ENCODE measurements around the gene THRB.

THRB gene

DNA sequence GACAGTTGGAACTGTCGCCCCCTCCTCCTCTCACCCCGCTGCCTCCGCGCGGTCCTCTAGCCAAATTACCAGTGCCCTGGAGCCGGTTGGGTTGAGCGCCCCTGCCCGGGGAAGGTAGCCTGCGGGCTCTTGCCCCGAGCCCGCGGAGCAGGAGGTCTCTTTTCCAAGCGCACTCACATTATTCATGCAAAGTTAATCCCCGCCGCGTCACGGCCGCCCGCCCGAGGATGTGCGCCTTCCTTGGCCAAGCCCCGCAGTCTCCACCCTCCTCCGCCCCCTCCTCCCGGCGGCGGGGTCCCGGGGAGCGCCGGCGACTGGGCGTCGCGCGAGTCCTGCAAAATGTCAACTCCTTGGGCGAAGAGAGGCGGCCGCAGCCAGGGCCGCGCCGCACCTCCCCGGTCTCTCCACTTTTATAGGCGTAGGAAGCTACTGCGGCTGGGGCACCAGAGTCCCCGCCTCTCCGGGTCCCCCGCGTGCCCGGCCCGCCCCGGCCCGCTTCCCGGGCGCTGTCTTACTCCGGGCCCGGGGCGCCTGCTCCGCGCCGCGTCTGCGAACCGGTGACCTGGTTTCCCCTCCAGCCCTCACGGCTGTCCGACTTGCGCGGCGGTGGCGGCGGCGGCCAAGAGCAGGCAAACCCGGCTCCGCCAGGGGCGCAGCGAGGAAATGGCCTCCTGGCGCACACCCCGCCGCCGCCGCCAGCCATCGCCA, at the start of gene THRB:
Gene THRB, minus strand, starts transcription at position 233 of the 708 bp plus-strand sequence.
- Mint-ChIP-seq H3K36me3 (ENCODE audit: low read depth) (no peaks in the 10 kb centered on the region), H3K27me3 (ENCODE audit: low read depth) (peaks cover 46% of the 10 kb centered on the region), H3K9me3 (no peaks in the 10 kb centered on the region), H3K4me1 (ENCODE audit: low read depth) (no peaks in the 10 kb centered on the region), H3K4me3 (no peak within 1 kb of the TSS), H3K27ac (no peak within 1 kb of the TSS)
- no peak for DNase-seq (ENCODE audit: low spot score)

DNA sequence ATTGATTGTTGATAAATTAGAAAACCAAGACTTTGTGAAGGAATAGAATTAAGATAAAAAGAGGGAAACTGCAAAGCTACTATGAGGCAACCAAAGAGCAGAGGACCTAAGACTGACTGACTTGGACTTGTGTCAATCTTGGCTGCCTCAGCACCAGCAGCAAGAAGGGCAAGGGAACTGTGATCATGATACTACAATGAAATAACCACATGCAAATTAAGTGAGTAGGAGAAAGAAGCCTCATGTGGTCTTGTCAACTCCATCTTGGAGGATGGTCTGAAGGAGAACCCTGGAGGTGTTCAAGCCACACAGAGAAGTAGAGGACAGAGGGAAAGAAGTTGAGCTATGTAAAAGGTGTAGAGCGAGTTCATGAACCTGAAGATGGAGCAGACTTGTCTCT, 47.3 kb upstream of the THRB start:
- Mint-ChIP-seq H3K4me3 (no peak overlapping the region), H3K27me3 (ENCODE audit: low read depth) (no peaks in the 10 kb centered on the region), H3K9me3 (no peaks in the 10 kb centered on the region), H3K27ac (no peak overlapping the region), H3K4me1 (ENCODE audit: low read depth) (no peaks in the 10 kb centered on the region), H3K36me3 (ENCODE audit: low read depth) (no peaks in the 10 kb centered on the region)
- DNase-seq (ENCODE audit: low spot score): no peak

DNA sequence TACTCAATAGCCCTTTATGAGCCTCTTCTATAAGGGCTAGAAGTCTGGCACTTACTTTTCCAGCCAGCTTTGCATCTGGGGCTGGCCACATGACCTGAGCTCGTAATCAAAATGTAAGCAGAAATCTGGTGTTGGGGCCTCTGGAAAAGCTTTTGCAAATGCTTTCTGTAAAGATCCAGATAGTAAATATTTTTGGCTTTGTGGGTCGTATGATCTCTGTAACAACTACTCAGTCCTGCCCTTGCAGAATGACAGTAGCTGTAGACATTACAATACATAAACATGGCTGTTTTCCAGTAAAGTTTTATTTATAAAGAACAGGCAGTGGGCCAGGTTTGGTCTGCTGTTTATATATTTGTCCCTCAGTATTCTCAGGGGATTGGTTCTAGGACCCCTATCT, 46.2 kb upstream of the THRB start:
- Mint-ChIP-seq H3K9me3 (no peaks in the 10 kb centered on the region), H3K27ac (no peak overlapping the region), H3K4me3 (no peak overlapping the region), H3K4me1 (ENCODE audit: low read depth) (no peaks in the 10 kb centered on the region), H3K36me3 (ENCODE audit: low read depth) (no peaks in the 10 kb centered on the region), H3K27me3 (ENCODE audit: low read depth) (no peaks in the 10 kb centered on the region)
- no peak for DNase-seq (ENCODE audit: low spot score)

DNA sequence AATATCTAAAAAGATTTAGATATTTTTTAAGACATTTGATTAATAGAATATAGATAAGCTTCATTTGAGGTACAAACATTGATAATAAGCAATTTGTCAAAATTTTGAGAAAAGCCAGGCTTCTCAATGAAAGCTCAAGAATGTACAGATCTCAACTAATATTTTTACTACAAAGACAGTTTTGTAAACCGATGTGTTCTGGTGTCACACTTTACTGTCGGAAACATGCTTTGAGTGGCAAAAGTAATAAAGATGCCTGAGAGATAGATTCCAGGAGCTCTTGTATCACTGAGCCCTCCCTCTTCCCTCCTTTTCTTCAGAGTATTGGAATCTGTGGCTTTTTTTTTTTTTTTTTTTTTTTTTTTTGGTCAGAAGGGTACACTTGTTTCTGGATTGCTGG, 45.0 kb upstream of the THRB start:
- H3K4me1 Mint-ChIP-seq (ENCODE audit: low read depth): no peaks in the 10 kb centered on the region
- H3K27me3 Mint-ChIP-seq (ENCODE audit: low read depth): no peaks in the 10 kb centered on the region
- no peak overlapping the region for H3K4me3 Mint-ChIP-seq
- no peak for DNase-seq (ENCODE audit: low spot score)
- H3K9me3 Mint-ChIP-seq: no peaks in the 10 kb centered on the region
- no peaks in the 10 kb centered on the region for H3K36me3 Mint-ChIP-seq (ENCODE audit: low read depth)
- no peak overlapping the region for H3K27ac Mint-ChIP-seq

DNA sequence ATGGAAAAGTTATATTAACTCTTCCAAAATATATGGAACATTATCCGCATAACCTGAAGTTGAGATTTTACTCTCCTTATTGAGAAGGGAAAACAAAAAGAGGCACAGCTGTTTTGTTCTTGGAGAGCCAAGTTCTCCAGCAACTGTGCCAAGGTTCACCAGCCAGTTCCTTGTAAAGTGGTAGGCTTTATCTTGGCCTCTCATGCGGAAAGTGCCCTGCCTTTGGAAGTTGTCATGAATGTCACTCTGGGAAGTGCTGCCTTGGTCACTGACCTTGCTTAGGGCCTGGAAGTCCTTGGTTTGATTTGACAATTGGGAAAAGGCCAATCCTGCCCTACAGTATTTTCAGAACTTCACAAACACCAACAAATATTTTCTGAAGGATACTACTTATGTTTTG, 44.2 kb upstream of the THRB start:
- Mint-ChIP-seq H3K9me3 (no peaks in the 10 kb centered on the region), H3K4me3 (no peak overlapping the region), H3K27me3 (ENCODE audit: low read depth) (no peaks in the 10 kb centered on the region), H3K36me3 (ENCODE audit: low read depth) (no peaks in the 10 kb centered on the region), H3K4me1 (ENCODE audit: low read depth) (no peaks in the 10 kb centered on the region), H3K27ac (no peak overlapping the region)
- DNase-seq (ENCODE audit: low spot score): no peak

GRCh38 chr3:24533561-24534193, 39.0 kb upstream of the THRB start:
- Mint-ChIP-seq H3K27me3 (ENCODE audit: low read depth) (no peaks in the 10 kb centered on the region), H3K36me3 (ENCODE audit: low read depth) (no peaks in the 10 kb centered on the region), H3K4me3 (no peak overlapping the region), H3K27ac (no peak overlapping the region), H3K4me1 (ENCODE audit: low read depth) (no peaks in the 10 kb centered on the region), H3K9me3 (no peaks in the 10 kb centered on the region)
- no peak for DNase-seq (ENCODE audit: low spot score)

- Mint-ChIP-seq H3K27me3 (ENCODE audit: low read depth) (peaks cover 3% of the 10 kb centered on the region), H3K36me3 (ENCODE audit: low read depth) (no peaks in the 10 kb centered on the region), H3K27ac (no peak overlapping the region), H3K4me1 (ENCODE audit: low read depth) (no peaks in the 10 kb centered on the region), H3K9me3 (no peaks in the 10 kb centered on the region), H3K4me3 (no peak overlapping the region)
- no peak for DNase-seq (ENCODE audit: low spot score)
Observed at GRCh38 chr3:24530471-24530870, 35.8 kb upstream of the THRB start.

GRCh38 chr3:24529210-24529609, 34.6 kb upstream of the THRB start:
- H3K4me3 Mint-ChIP-seq: no peak overlapping the region
- no peaks in the 10 kb centered on the region for H3K9me3 Mint-ChIP-seq
- H3K4me1 Mint-ChIP-seq (ENCODE audit: low read depth): no peaks in the 10 kb centered on the region
- H3K36me3 Mint-ChIP-seq (ENCODE audit: low read depth): no peaks in the 10 kb centered on the region
- H3K27ac Mint-ChIP-seq: no peak overlapping the region
- DNase-seq (ENCODE audit: low spot score): no peak
- H3K27me3 Mint-ChIP-seq (ENCODE audit: low read depth): peaks cover 3% of the 10 kb centered on the region

GRCh38 chr3:24526640-24527212, 32.1 kb upstream of the THRB start:
- Mint-ChIP-seq H3K9me3 (no peaks in the 10 kb centered on the region), H3K4me1 (ENCODE audit: low read depth) (no peaks in the 10 kb centered on the region), H3K36me3 (ENCODE audit: low read depth) (no peaks in the 10 kb centered on the region), H3K27ac (no peak overlapping the region), H3K4me3 (no peak overlapping the region), H3K27me3 (ENCODE audit: low read depth) (peaks cover 22% of the 10 kb centered on the region)
- no peak for DNase-seq (ENCODE audit: low spot score)

- Mint-ChIP-seq H3K27ac (no peak overlapping the region), H3K9me3 (no peaks in the 10 kb centered on the region), H3K4me3 (no peak overlapping the region), H3K27me3 (ENCODE audit: low read depth) (peaks cover 29% of the 10 kb centered on the region), H3K36me3 (ENCODE audit: low read depth) (no peaks in the 10 kb centered on the region), H3K4me1 (ENCODE audit: low read depth) (no peaks in the 10 kb centered on the region)
- DNase-seq (ENCODE audit: low spot score): no peak
Observed at GRCh38 chr3:24525557-24525956, 30.9 kb upstream of the THRB start.

DNA sequence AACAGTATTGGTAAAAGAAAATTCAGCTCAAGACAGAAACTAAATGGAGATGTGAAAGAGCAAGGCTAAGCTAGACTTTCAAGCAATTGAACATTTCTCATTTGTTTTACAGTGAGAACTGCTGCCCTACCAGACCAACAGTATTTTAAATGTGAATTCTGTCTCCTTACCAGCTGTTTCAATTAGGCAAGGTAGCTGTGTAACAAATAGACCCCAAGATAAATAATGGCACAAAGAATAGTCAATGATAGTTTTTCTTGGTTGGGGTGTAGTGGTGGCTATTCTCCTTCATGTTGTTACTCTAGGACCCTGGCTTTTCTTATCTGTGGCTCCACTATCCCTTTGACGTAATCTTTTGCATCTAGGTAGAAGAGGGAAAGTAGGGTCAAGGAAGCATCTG, 30.4 kb upstream of the THRB start:
- Mint-ChIP-seq H3K4me1 (ENCODE audit: low read depth) (no peaks in the 10 kb centered on the region), H3K27me3 (ENCODE audit: low read depth) (peaks cover 34% of the 10 kb centered on the region), H3K4me3 (no peak overlapping the region), H3K36me3 (ENCODE audit: low read depth) (no peaks in the 10 kb centered on the region), H3K27ac (no peak overlapping the region), H3K9me3 (no peaks in the 10 kb centered on the region)
- DNase-seq (ENCODE audit: low spot score): no peak

DNA sequence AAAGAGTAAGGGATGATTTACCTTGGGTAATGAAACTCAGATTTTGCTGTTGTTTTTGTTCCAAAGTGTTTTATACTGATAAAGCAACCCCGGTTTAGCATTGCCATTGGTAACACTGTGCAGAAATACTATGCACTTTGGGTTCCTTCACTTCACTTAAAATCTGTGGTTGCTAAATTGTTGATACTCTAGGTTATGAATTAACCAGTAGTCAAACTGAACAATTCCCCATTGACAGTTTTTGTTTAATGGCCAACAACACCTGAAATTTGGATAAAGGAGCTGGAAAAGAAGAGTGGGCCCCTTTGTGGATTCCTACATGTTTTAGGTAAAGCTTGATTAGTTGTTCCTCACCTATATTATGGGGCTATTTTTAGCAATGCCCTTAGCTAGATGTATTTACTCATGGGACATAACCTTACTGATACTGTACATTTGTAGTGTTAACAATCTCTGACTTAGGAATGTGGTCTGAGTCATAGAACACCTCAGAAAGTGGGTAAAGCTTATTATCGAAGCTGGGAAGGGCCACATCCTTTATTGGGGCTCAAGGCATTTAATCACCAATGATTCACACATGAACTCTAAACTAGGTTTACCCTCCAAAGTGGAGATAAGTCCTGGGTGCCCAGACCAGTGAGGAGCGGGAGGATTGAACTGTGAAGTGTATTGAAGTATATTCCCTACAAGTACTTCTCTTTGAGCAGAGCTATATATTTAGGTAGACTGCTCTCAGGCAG, 29.5 kb upstream of the THRB start:
- H3K4me1 Mint-ChIP-seq (ENCODE audit: low read depth): no peaks in the 10 kb centered on the region
- no peaks in the 10 kb centered on the region for H3K36me3 Mint-ChIP-seq (ENCODE audit: low read depth)
- no peak overlapping the region for H3K27ac Mint-ChIP-seq
- no peaks in the 10 kb centered on the region for H3K9me3 Mint-ChIP-seq
- no peak for DNase-seq (ENCODE audit: low spot score)
- no peak overlapping the region for H3K4me3 Mint-ChIP-seq
- peaks cover 42% of the 10 kb centered on the region for H3K27me3 Mint-ChIP-seq (ENCODE audit: low read depth)

DNA sequence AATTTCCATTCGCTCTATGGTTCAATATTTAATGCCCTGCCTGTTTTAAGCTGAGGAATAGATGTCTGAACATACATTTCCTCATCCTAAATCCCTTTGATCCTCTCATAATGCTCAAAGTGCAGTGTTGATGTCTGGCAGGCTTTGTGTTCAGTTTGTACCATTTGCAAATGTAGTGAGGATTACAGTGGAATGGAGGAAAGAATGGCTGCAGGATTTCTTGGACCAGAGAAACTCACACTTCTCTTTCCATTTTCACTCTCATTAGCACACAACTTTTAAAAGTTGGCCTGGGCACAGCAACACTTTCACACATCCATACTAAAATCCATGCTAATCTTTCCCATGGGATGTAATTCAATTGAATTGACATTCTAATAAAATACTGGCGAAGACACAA, 28.6 kb upstream of the THRB start:
- Mint-ChIP-seq H3K9me3 (no peaks in the 10 kb centered on the region), H3K36me3 (ENCODE audit: low read depth) (no peaks in the 10 kb centered on the region), H3K27me3 (ENCODE audit: low read depth) (peaks cover 43% of the 10 kb centered on the region), H3K27ac (no peak overlapping the region), H3K4me3 (no peak overlapping the region), H3K4me1 (ENCODE audit: low read depth) (no peaks in the 10 kb centered on the region)
- DNase-seq (ENCODE audit: low spot score): no peak

GRCh38 chr3:24522146-24522579, 27.5 kb upstream of the THRB start:
- H3K27me3 Mint-ChIP-seq (ENCODE audit: low read depth): peaks cover 43% of the 10 kb centered on the region
- H3K36me3 Mint-ChIP-seq (ENCODE audit: low read depth): no peaks in the 10 kb centered on the region
- no peaks in the 10 kb centered on the region for H3K4me1 Mint-ChIP-seq (ENCODE audit: low read depth)
- no peak for DNase-seq (ENCODE audit: low spot score)
- no peaks in the 10 kb centered on the region for H3K9me3 Mint-ChIP-seq
- H3K4me3 Mint-ChIP-seq: no peak overlapping the region
- no peak overlapping the region for H3K27ac Mint-ChIP-seq
